Trophoblast cell (in vitro differentiated cells and primary cell): ENCODE results near the gene CTNS.

ENCODE experiments used
- DNase-seq, 2 donors: peaks; one replicate each; pipeline ENCODE4 v3.0.0-alpha.2; 2016
- H2AFZ ChIP-seq: 2 replicates; pipeline ENCODE4 v1.6.1; 2013; ENCODE audit warnings: low read length, moderate library complexity, mild to moderate bottlenecking; ENCODE audit not compliant: insufficient read depth, poor library complexity
- H2AK5ac ChIP-seq: 2 replicates; pipeline ENCODE4 v1.6.1; 2013; ENCODE audit warnings: mild to moderate bottlenecking, low read length
- H2BK120ac ChIP-seq: 2 replicates; pipeline ENCODE4 v1.6.1; 2013; ENCODE audit warnings: low read length, mild to moderate bottlenecking, moderate library complexity; ENCODE audit not compliant: insufficient read depth, poor library complexity
- H2BK12ac ChIP-seq: 2 replicates; pipeline ENCODE4 v1.6.1; 2013; ENCODE audit warnings: mild to moderate bottlenecking, low read length, moderate library complexity
- H2BK5ac ChIP-seq: 2 replicates; pipeline ENCODE4 v1.6.1; 2013; ENCODE audit warnings: low read length, low read depth, moderate library complexity, mild to moderate bottlenecking; ENCODE audit not compliant: poor library complexity
- H3K14ac ChIP-seq: 2 replicates; pipeline ENCODE4 v1.6.1; 2013; ENCODE audit warnings: mild to moderate bottlenecking, low read length
- H3K18ac ChIP-seq: 2 replicates; pipeline ENCODE4 v1.6.1; 2013; ENCODE audit warnings: mild to moderate bottlenecking, low read length
- H3K23ac ChIP-seq: 2 replicates; pipeline ENCODE4 v1.6.1; 2013; ENCODE audit warnings: low read length
- H3K27ac ChIP-seq: 2 replicates; pipeline ENCODE4 v1.5.1; 2013; ENCODE audit warnings: low read depth, mild to moderate bottlenecking, inconsistent platforms, low read length, moderate library complexity
- H3K27me3 ChIP-seq: 2 replicates; pipeline ENCODE4 v1.6.1; 2013; ENCODE audit warnings: inconsistent platforms, mild to moderate bottlenecking, low read length, moderate library complexity; ENCODE audit not compliant: insufficient read depth
- H3K36me3 ChIP-seq, 2 experiments: 1 replicate in 1 of 2; 2 replicates in 1 of 2; pipeline ENCODE4 v1.6.1; 2013; ENCODE audit warnings: low read length in 2 of 2, mild to moderate bottlenecking in 2 of 2, moderate library complexity in 1 of 2; ENCODE audit not compliant: insufficient read depth in 2 of 2, control insufficient read depth in 1 of 2
- H3K4ac ChIP-seq: 2 replicates; pipeline ENCODE4 v1.6.1; 2013; ENCODE audit warnings: low read depth, mild to moderate bottlenecking, low read length, moderate library complexity
- H3K4me1 ChIP-seq, 2 experiments: 1 replicate in 1 of 2; 2 replicates in 1 of 2; pipeline ENCODE4 v1.6.1; 2013; ENCODE audit warnings: low read length in 2 of 2, mild to moderate bottlenecking in 2 of 2, moderate library complexity in 1 of 2; ENCODE audit not compliant: insufficient read depth in 2 of 2, control insufficient read depth in 1 of 2
- H3K4me2 ChIP-seq: 2 replicates; pipeline ENCODE4 v1.6.1; 2013; ENCODE audit warnings: inconsistent platforms, mild to moderate bottlenecking, low read length, moderate library complexity
- H3K4me3 ChIP-seq: 2 replicates; pipeline ENCODE4 v1.5.1; 2013; ENCODE audit warnings: mild to moderate bottlenecking, low read depth, low read length, inconsistent platforms
- H3K79me1 ChIP-seq: one replicate; pipeline ENCODE4 v1.6.1; 2013; ENCODE audit warnings: low read length
- H3K79me2 ChIP-seq: 2 replicates; pipeline ENCODE4 v1.6.1; 2013; ENCODE audit warnings: low read length, mild to moderate bottlenecking; ENCODE audit not compliant: control insufficient read depth, insufficient read depth, poor library complexity
- H3K9ac ChIP-seq: 2 replicates; pipeline ENCODE4 v1.6.1; 2013; ENCODE audit warnings: mild to moderate bottlenecking, low read length
- H3K9me3 ChIP-seq: 2 replicates; pipeline ENCODE4 v1.6.1; 2013; ENCODE audit warnings: low read depth, mild to moderate bottlenecking, control low read depth, inconsistent platforms, low read length; ENCODE audit not compliant: insufficient read depth
- H4K12ac ChIP-seq: 2 replicates; pipeline ENCODE4 v1.6.1; 2013; ENCODE audit warnings: low read depth, mild to moderate bottlenecking, low read length, moderate library complexity
- H4K8ac ChIP-seq: 2 replicates; pipeline ENCODE4 v1.6.1; 2013; ENCODE audit warnings: low read depth, mild to moderate bottlenecking, low read length, moderate library complexity
- H4K91ac ChIP-seq: one replicate; pipeline ENCODE4 v1.6.1; 2013; ENCODE audit warnings: low read depth, mild to moderate bottlenecking, low read length, moderate library complexity
- WGBS: extraction: QIAGEN DNeasy Blood & Tissue Kit; methylation state at CpG from one replicate; pipeline ENCODE4 v1.1.7; 2013; ENCODE audit warnings: missing lambda C conversion rate; ENCODE audit not compliant: insufficient read length, insufficient coverage; ENCODE audit errors: extremely low coverage; 5-methylcytosine and 5-hydroxymethylcytosine counted together

CTNS gene

GRCh38 chr17:3689262-3690093, 52.9 kb downstream of the CTNS start:
- Histone ChIP-seq H3K4me3 (no peak overlapping the region), H2AFZ (no peak overlapping the region), H3K27me3 (peaks cover under 1% of the 10 kb centered on the region), H3K18ac (no peak overlapping the region), H3K79me2 (no peaks in the 10 kb centered on the region), H3K4me2 (no peak overlapping the region), H3K9me3 (peaks cover 2% of the 10 kb centered on the region), H3K4me1 (no peaks in the 10 kb centered on the region), H2BK120ac (no peak overlapping the region), H4K91ac (no peak overlapping the region), H3K23ac (no peak overlapping the region), H3K9ac (no peak overlapping the region), H3K14ac (no peak overlapping the region), H4K8ac (no peak overlapping the region), H2BK5ac (no peak overlapping the region), H2BK12ac (no peak overlapping the region), H3K79me1 (no peaks in the 10 kb centered on the region), H3K36me3 (no peaks in the 10 kb centered on the region), H2AK5ac (no peak overlapping the region), H4K12ac (no peak overlapping the region), H3K27ac (no peak overlapping the region), H3K4ac (no peak overlapping the region)
- no peak for DNase-seq
- 100% methylated on average over 9 of the region's 44 CpGs for WGBS

- Histone ChIP-seq H2BK5ac (no peak overlapping the region), H4K91ac (no peak overlapping the region), H3K9me3 (peaks cover 2% of the 10 kb centered on the region), H3K9ac (no peak overlapping the region), H2AK5ac (no peak overlapping the region), H3K23ac (no peak overlapping the region), H3K79me2 (no peaks in the 10 kb centered on the region), H3K4me1 (no peaks in the 10 kb centered on the region), H3K18ac (no peak overlapping the region), H2BK120ac (no peak overlapping the region), H2BK12ac (no peak overlapping the region), H3K36me3 (no peaks in the 10 kb centered on the region), H3K4me2 (no peak overlapping the region), H3K4ac (no peak overlapping the region), H3K79me1 (no peaks in the 10 kb centered on the region), H3K14ac (no peak overlapping the region), H2AFZ (no peak overlapping the region), H4K12ac (no peak overlapping the region), H4K8ac (no peak overlapping the region), H3K27me3 (peaks cover 8% of the 10 kb centered on the region), H3K4me3 (no peak overlapping the region), H3K27ac (no peak overlapping the region)
- no peak for DNase-seq
- whole genome bisulfite sequencing, result no CpG with 5 or more reads among the region's 22 CpGs
These were observed 53.6 kb downstream of the CTNS start for GRCh38 chr17:3690094-3690715.

DNA sequence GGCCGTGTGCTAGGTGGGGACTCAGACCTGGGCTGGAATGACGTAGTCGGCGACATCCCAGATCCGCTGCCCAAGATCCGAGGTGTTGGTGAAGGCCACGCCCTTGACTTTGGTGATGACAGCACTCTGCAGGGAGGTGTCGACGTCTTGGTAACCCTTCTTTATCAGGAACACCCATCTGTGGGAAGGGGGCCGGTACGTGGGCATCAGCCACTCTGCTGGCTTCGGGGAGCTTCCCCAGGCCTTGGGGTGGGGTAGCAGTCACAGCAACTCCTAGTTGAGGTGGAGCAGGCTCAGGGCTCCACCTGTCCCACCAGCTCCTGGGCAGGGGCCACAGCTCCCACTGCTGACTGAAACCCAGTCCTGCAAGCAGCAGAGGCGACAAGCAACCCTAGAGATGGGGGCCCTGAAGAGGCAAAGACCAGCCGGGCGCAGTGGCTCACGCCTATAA, 55.1 kb downstream of the CTNS start:
- Histone ChIP-seq H3K4me1 (peaks cover 0 to 8% of the 10 kb centered on the region in 2 experiments), H3K18ac (no peak overlapping the region), H4K12ac (peak overlapping the region; percentile 26), H3K79me1 (no peaks in the 10 kb centered on the region), H2BK5ac (no peak overlapping the region), H3K36me3 (no peaks in the 10 kb centered on the region), H3K79me2 (no peaks in the 10 kb centered on the region), H2AK5ac (no peak overlapping the region), H3K9ac (no peak overlapping the region), H2BK12ac (no peak overlapping the region), H3K9me3 (peaks cover 5% of the 10 kb centered on the region), H2AFZ (no peak overlapping the region), H2BK120ac (no peak overlapping the region), H3K4me2 (no peak overlapping the region), H3K27ac (no peak overlapping the region), H4K8ac (no peak overlapping the region), H3K4me3 (peak overlapping the region; percentile 35), H3K27me3 (peaks cover 20% of the 10 kb centered on the region), H3K23ac (no peak overlapping the region), H3K14ac (no peak overlapping the region), H3K4ac (no peak overlapping the region), H4K91ac (no peak overlapping the region)
- DNase-seq, result no peak
- WGBS, result no CpG with 5 or more reads among the region's 16 CpGs

GRCh38 chr17:3692346-3692745, 55.8 kb downstream of the CTNS start:
- Histone ChIP-seq H3K18ac (no peak overlapping the region), H3K36me3 (no peaks in the 10 kb centered on the region), H3K4me2 (no peak overlapping the region), H4K8ac (no peak overlapping the region), H3K14ac (no peak overlapping the region), H2AFZ (no peak overlapping the region), H2BK5ac (no peak overlapping the region), H3K79me2 (no peaks in the 10 kb centered on the region), H3K9ac (no peak overlapping the region), H2BK12ac (no peak overlapping the region), H2AK5ac (no peak overlapping the region), H3K4ac (no peak overlapping the region), H3K79me1 (no peaks in the 10 kb centered on the region), H2BK120ac (no peak overlapping the region), H4K91ac (no peak overlapping the region), H4K12ac (no peak overlapping the region), H3K27ac (no peak overlapping the region), H3K9me3 (peaks cover 7% of the 10 kb centered on the region), H3K4me3 (no peak overlapping the region), H3K23ac (no peak overlapping the region), H3K27me3 (peaks cover 25% of the 10 kb centered on the region), H3K4me1 (peaks cover 0 to 8% of the 10 kb centered on the region in 2 experiments)
- DNase-seq, result no peak
- WGBS, result no CpG with 5 or more reads among the region's 9 CpGs
